HepG2 (cell line): Measurements from ENCODE around the gene PLCG2. TPM values are rescaled to one million over a fixed set of nuclear protein-coding genes. Genes with fewer than 3 reads are reported as not detected.

Source experiments
- ATAC-seq: fragments of 200-7000 bp; cut with Tn5 transposase; 3 replicates; pipeline ENCODE4 v1.9.1; 2020; ENCODE audit warnings: mild to moderate bottlenecking, moderate library complexity
- BruUV-seq: library from RNA; stranded (reverse); fragments of 400-500 nt; replicated peaks from 2 replicates; lab custom pipeline; 2021; lab: Mats Ljungman, UMichigan
- CTCF ChIA-PET: fragments of 300-600 bp; formaldehyde crosslinking; extraction: SDS; loops from one replicate; lab custom pipeline; 2021; ENCODE audit warnings: low total read pairs, inconsistent platforms, low intra/inter-chr PET ratio; lab: Yijun Ruan, JAX
- POLR2A ChIA-PET: fragments of 350-600 bp; sonication (Branson Sonifier 250); formaldehyde crosslinking; loops from one replicate; lab custom pipeline; 2020; ENCODE audit warnings: antibody characterized with exemption, inconsistent platforms; lab: Yijun Ruan, JAX
- DNase-seq: peaks from one replicate; pipeline ENCODE4 v3.0.0-alpha.2; 2015; ENCODE audit warnings: low spot score
- FAIRE-seq: peaks from 3 replicates; lab custom pipeline; 2011; peaks lifted over from hg19 to GRCh38; lab: Jason Lieb, UNC
- H2AFZ ChIP-seq: one replicate; pipeline ENCODE4 v1.6.1; 2011; ENCODE audit warnings: low read length, inconsistent platforms
- H3K27ac ChIP-seq: fragments of 300-600 bp; 3 replicates; pipeline ENCODE4 v1.8.0; 2011; ENCODE audit warnings: mixed run types, mild to moderate bottlenecking, mixed read lengths, low read length, inconsistent platforms; ENCODE audit not compliant: insufficient read depth; ENCODE audit errors: extremely low read length
- H3K27me3 ChIP-seq, 2 experiments: fragments of 200-600 bp in 1 of 2; 2 replicates in 1 of 2; 3 replicates in 1 of 2; pipeline versions ENCODE4 v1.6.0 to v1.8.0; 2011; ENCODE audit warnings: low read length in 2 of 2, mild to moderate bottlenecking in 2 of 2, moderate library complexity in 2 of 2, inconsistent platforms in 1 of 2; ENCODE audit not compliant: insufficient read depth in 2 of 2, control insufficient read depth in 1 of 2
- H3K36me3 ChIP-seq, 2 experiments: fragments of 200-600 bp in 1 of 2; replicated peaks in 1 of 2; 2 replicates in 1 of 2; 3 replicates in 1 of 2; pipeline versions ENCODE4 v1.5.1 to v1.8.0; 2011; ENCODE audit warnings: low read length in 2 of 2, inconsistent platforms in 1 of 2; ENCODE audit not compliant: insufficient read depth in 2 of 2, control insufficient read depth in 1 of 2
- H3K4me1 ChIP-seq: 2 replicates; pipeline ENCODE4 v1.5.1; 2012; ENCODE audit warnings: low read length, inconsistent platforms; ENCODE audit not compliant: insufficient read depth
- H3K4me2 ChIP-seq: 2 replicates; pipeline ENCODE4 v1.6.0; 2011; ENCODE audit warnings: low read depth, low read length, inconsistent platforms
- H3K4me3 ChIP-seq, 3 experiments: fragments of 200-600 bp in 1 of 3; sonication (generic), shearing (Covaris generic) in 1 of 3; replicated peaks in 1 of 3; 2 replicates each; pipeline ENCODE4 v1.5.1; 2011 to 2016; ENCODE audit warnings: low read length in 3 of 3, inconsistent platforms in 2 of 3, low read depth in 2 of 3, mild to moderate bottlenecking in 2 of 3, control low read depth in 1 of 3, mixed read lengths in 1 of 3; ENCODE audit not compliant: insufficient read depth in 1 of 3
- H3K79me2 ChIP-seq: one replicate; pipeline ENCODE4 v1.6.1; 2011; ENCODE audit warnings: low read length, inconsistent platforms; ENCODE audit not compliant: insufficient read depth
- H3K9ac ChIP-seq: 2 replicates; pipeline ENCODE4 v1.6.0; 2011; ENCODE audit warnings: mild to moderate bottlenecking, low read depth, low read length, inconsistent platforms; ENCODE audit not compliant: insufficient read depth
- H3K9me3 ChIP-seq: 2 replicates; pipeline ENCODE4 v1.5.1; 2012; ENCODE audit warnings: mild to moderate bottlenecking, low read length
- H4K20me1 ChIP-seq: 2 replicates; pipeline ENCODE4 v1.6.0; 2011; ENCODE audit warnings: inconsistent platforms, mild to moderate bottlenecking, low read length, moderate library complexity; ENCODE audit not compliant: insufficient read depth
- HOMEZ ChIP-seq: IDR thresholded peaks from 2 replicates; pipeline ENCODE4 v1.6.1; 2016; ENCODE audit warnings: low read depth
- NFAT5 ChIP-seq: sonication (generic); formaldehyde crosslinking; IDR thresholded peaks from 2 replicates; pipeline ENCODE4 v1.4.0; 2020; ENCODE audit warnings: missing genetic modification reagents
- NFIC ChIP-seq: IDR thresholded peaks from 2 replicates; pipeline ENCODE4 v1.6.1; 2012; ENCODE audit warnings: mild to moderate bottlenecking, low read length, inconsistent platforms
- RARG ChIP-seq: sonication (generic); formaldehyde crosslinking; IDR thresholded peaks from 2 replicates; pipeline ENCODE4 v1.4.0; 2020; ENCODE audit warnings: low read depth, mild to moderate bottlenecking, missing genetic modification reagents
- TBX3 ChIP-seq: fragments of 450-650 bp; IDR thresholded peaks from 2 replicates; pipeline ENCODE4 v1.6.1; 2017; ENCODE audit warnings: antibody characterized with exemption, mild to moderate bottlenecking, inconsistent platforms, borderline replicate concordance
- TFDP1 ChIP-seq: IDR thresholded peaks from 2 replicates; pipeline ENCODE4 v1.6.1; 2016; ENCODE audit warnings: missing compliant biosample characterization, missing genetic modification reagents, borderline replicate concordance
- ZBTB44 ChIP-seq: sonication (generic); formaldehyde crosslinking; IDR thresholded peaks from 2 replicates; pipeline ENCODE4 v1.4.0; 2020; ENCODE audit warnings: missing genetic modification reagents
- ZNF44 ChIP-seq: sonication (generic); formaldehyde crosslinking; IDR thresholded peaks from 2 replicates; pipeline ENCODE4 v1.5.1; 2020; ENCODE audit warnings: mild to moderate bottlenecking, missing genetic modification reagents
- ZNF451 ChIP-seq: sonication (generic); formaldehyde crosslinking; IDR thresholded peaks from 2 replicates; pipeline ENCODE4 v1.5.0; 2020; ENCODE audit warnings: mild to moderate bottlenecking, missing genetic modification reagents
- ZNF83 ChIP-seq: sonication (generic); formaldehyde crosslinking; IDR thresholded peaks from 2 replicates; pipeline ENCODE4 v1.4.0; 2020; ENCODE audit warnings: missing genetic modification reagents, mild to moderate bottlenecking, borderline replicate concordance
- WGBS: methylation state at CpG from one replicate; pipeline ENCODE4 v1.1.6; 2017; ENCODE audit warnings: low lambda C conversion rate; 5-methylcytosine and 5-hydroxymethylcytosine counted together
- in situ Hi-C: cut with HindIII; loops from 2 replicates; pipeline ENCODE4 v1.10.0; 2017; ENCODE audit warnings: low pct_unique_long_range_greater_than_20kb; ENCODE audit not compliant: extremely low pct_ligation_motif_present
- intact Hi-C: fragments of 100-400 bp; cut with micrococcal nuclease; formaldehyde crosslinking; loops from one replicate; pipeline ENCODE4 v1.10.0; 2022; ENCODE audit not compliant: unreplicated experiment
- polyA plus RNA-seq, 8 experiments: library from polyadenylated mRNA; depleted of rRNA in 3 of 8; stranded (reverse) in 7 of 8; unstranded in 1 of 8; fragments of >200 nt; fragmentation: Illumina TruSeq in 4 of 8; extraction: Trizol in 4 of 8; gene quantifications; 2 replicates each; pipeline versions ENCODE4 v1.2.1 to v1.2.3, GENCODE V29; 2011 to 2016; ENCODE audit warnings: low read depth in 4 of 8, missing spikeins in 1 of 8, mixed read lengths in 1 of 8; ENCODE audit not compliant: insufficient read depth in 1 of 8
- total RNA-seq, 5 experiments: library from RNA; depleted of rRNA; stranded (reverse); fragments of >200 nt; fragmentation: Illumina TruSeq; extraction: Trizol; gene quantifications; 2 replicates each; pipeline ENCODE4 v1.2.3, GENCODE V29; 2016; ENCODE audit warnings: low read depth in 1 of 5
- TF ChIP-seq, protein P1 (sequence below): sonication (generic); formaldehyde crosslinking; IDR thresholded peaks from 2 replicates; pipeline ENCODE4 v1.5.0; 2020; ENCODE audit warnings: mild to moderate bottlenecking, missing genetic modification reagents

The PLCG2 gene
- total and polyA plus RNA-seq, 2 of the 13 experiments (the other 11 are each of a cell fraction or from before 2014, with no cell fraction given) = 0.13 to 0.18 TPM

DNA sequence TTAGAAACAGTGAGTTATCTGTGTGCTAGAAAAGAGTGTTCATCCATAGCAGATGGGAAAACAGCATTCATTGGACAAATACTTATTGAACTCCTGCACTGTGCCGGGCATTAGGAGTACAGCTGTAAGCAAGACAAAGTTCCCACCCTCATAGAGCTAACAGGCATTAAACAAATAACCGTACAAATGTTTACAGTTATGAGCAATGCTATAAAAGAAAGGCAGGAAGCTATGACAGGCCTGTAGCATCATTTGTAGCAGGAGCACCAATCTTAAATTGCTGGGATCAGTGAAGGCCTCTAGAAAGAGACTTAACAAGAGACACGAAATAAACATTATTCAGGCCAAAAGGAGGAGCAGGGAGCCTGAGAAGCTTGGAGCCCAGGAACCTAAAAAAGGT is 216.6 kb downstream of the PLCG2 start:
- no TSS peak for BruUV-seq
- no peak for ATAC-seq
- Histone ChIP-seq H3K27me3 (peaks cover 0 to 4% of the 10 kb centered on the region in 2 experiments; a peak in 1 of 5 replicates), H3K79me2 (no peaks in the 10 kb centered on the region), H3K4me3 (no peak overlapping the region), H4K20me1 (no peaks in the 10 kb centered on the region), H3K9me3 (no peaks in the 10 kb centered on the region), H2AFZ (no peak overlapping the region), H3K36me3 (no peaks in the 10 kb centered on the region), H3K4me2 (no peak overlapping the region), H3K4me1 (peaks cover 14% of the 10 kb centered on the region), H3K27ac (no peak overlapping the region), H3K9ac (no peak overlapping the region)
- POLR2A ChIA-PET = no interaction called here
- WGBS = 2% methylated on average over 3 of the region's 3 CpGs
- intact Hi-C loops (loop anchor here (10.0 kb wide), 1 partner anchor 51 kb away; no protein-coding TSS in a partner anchor), in situ Hi-C loops (no loop called here)
- no peak for DNase-seq
- CTCF ChIA-PET = no interaction called here
- no peak for FAIRE-seq
- TF ChIP-seq ZBTB44 (CRISPR knock-in tag) (no peak), HOMEZ (no peak), ZNF44 (CRISPR knock-in tag) (no peak), NFAT5 (no peak), ZNF451 (CRISPR knock-in tag) (no peak), ZNF83 (CRISPR knock-in tag) (no peak), TFDP1 (CRISPR knock-in tag) (no peak), RARG (CRISPR knock-in tag) (no peak), NFIC (no peak), TBX3 (no peak)
- TF ChIP-seq, protein P1, sequence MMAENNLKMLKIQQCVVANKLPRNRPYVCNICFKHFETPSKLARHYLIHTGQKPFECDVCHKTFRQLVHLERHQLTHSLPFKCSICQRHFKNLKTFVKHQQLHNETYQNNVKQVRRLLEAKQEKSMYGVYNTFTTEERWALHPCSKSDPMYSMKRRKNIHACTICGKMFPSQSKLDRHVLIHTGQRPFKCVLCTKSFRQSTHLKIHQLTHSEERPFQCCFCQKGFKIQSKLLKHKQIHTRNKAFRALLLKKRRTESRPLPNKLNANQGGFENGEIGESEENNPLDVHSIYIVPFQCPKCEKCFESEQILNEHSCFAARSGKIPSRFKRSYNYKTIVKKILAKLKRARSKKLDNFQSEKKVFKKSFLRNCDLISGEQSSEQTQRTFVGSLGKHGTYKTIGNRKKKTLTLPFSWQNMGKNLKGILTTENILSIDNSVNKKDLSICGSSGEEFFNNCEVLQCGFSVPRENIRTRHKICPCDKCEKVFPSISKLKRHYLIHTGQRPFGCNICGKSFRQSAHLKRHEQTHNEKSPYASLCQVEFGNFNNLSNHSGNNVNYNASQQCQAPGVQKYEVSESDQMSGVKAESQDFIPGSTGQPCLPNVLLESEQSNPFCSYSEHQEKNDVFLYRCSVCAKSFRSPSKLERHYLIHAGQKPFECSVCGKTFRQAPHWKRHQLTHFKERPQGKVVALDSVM (CRISPR knock-in tag) = no peak
- TF ChIP-seq, all 625 proteins: peak for 0
